Renal pelvis (tissue), 4 donors: ENCODE results near the gene IGFBP6. TPM values are rescaled to one million over a fixed set of nuclear protein-coding genes. Genes with fewer than 3 reads are reported as not detected.

Experiments
- DNase-seq: peaks from one replicate; pipeline ENCODE4 v3.0.0-alpha.2; 2013
- polyA plus RNA-seq, 3 donors: library from polyadenylated mRNA; unstranded; fragments of 120-200 nt; gene quantifications; one replicate each; pipeline ENCODE4 v1.2.1, GENCODE V29; 2013; ENCODE audit not compliant: insufficient read length in 3 of 3

IGFBP6 gene
- polyA plus RNA-seq, 3 donors: 10.4 to 17.6 (median 13.6) TPM

GRCh38 chr12:53115112-53115890, 17.8 kb downstream of the IGFBP6 start:
- no peak for DNase-seq

- no peak for DNase-seq
These were observed 18.6 kb downstream of the IGFBP6 start for GRCh38 chr12:53115891-53116648.

- no peak for DNase-seq
These were observed 21.4 kb downstream of the IGFBP6 start for GRCh38 chr12:53118751-53119300.

GRCh38 chr12:53120685-53121525, 23.4 kb downstream of the IGFBP6 start:
- DNase-seq: no peak

GRCh38 chr12:53122961-53123468, 25.5 kb downstream of the IGFBP6 start:
- no peak for DNase-seq

GRCh38 chr12:53123578-53124351, 26.3 kb downstream of the IGFBP6 start:
- DNase-seq: no peak

GRCh38 chr12:53124352-53124723, 26.9 kb downstream of the IGFBP6 start:
- no peak for DNase-seq

GRCh38 chr12:53127169-53127568, 29.7 kb downstream of the IGFBP6 start:
- no peak for DNase-seq

GRCh38 chr12:53128780-53129569, 31.5 kb downstream of the IGFBP6 start:
- DNase-seq: no peak

- DNase-seq: no peak
These were observed 34.4 kb downstream of the IGFBP6 start for GRCh38 chr12:53131844-53132243.

- no peak for DNase-seq
These were observed 36.3 kb downstream of the IGFBP6 start for GRCh38 chr12:53133722-53134121.

GRCh38 chr12:53143355-53143754, 45.9 kb downstream of the IGFBP6 start:
- no peak for DNase-seq

GRCh38 chr12:53145383-53146260, 48.2 kb downstream of the IGFBP6 start:
- no peak for DNase-seq

GRCh38 chr12:53147181-53147580, 49.7 kb downstream of the IGFBP6 start:
- no peak for DNase-seq

- no peak for DNase-seq
These were observed 50.2 kb downstream of the IGFBP6 start for GRCh38 chr12:53147653-53148052.

GRCh38 chr12:53151039-53151438, 53.6 kb downstream of the IGFBP6 start:
- no peak for DNase-seq
